Right ventricle myocardium inferior (tissue), 1 donor: ENCODE results near the gene RILP. TPM values are rescaled to one million over a fixed set of nuclear protein-coding genes. Genes with fewer than 3 reads are reported as not detected.
A peak's percentile ranks its signal among the peaks of the same experiment; 100 is the strongest.

Experiments used
- ATAC-seq: fragments of 200-7000 bp; cut with Tn5 transposase; one replicate; pipeline ENCODE4 v1.9.1; 2020; ENCODE audit warnings: mild to moderate bottlenecking, moderate library complexity
- DNase-seq: peaks from one replicate; pipeline ENCODE4 v3.0.0; 2021; ENCODE audit errors: missing footprints
- intact Hi-C: fragments of 100-400 bp; cut with DNase I; formaldehyde crosslinking; loops from one replicate; pipeline ENCODE4 v1.11.0; 2022
- total RNA-seq: library from RNA; stranded (reverse); fragmentation: NEBNext Ultra II Directional; extraction: Animal tissue kit (Norgen Biotek cat#: 25700); gene quantifications from one replicate; pipeline ENCODE4 v1.2.1, GENCODE V29; 2021
- donor health status: DM: no; HTN: yes; CAD: no; lungs with severe emphysema.

Gene RILP
- total RNA-seq, 1 donor from 2014 or later: 73.0 TPM

DNA sequence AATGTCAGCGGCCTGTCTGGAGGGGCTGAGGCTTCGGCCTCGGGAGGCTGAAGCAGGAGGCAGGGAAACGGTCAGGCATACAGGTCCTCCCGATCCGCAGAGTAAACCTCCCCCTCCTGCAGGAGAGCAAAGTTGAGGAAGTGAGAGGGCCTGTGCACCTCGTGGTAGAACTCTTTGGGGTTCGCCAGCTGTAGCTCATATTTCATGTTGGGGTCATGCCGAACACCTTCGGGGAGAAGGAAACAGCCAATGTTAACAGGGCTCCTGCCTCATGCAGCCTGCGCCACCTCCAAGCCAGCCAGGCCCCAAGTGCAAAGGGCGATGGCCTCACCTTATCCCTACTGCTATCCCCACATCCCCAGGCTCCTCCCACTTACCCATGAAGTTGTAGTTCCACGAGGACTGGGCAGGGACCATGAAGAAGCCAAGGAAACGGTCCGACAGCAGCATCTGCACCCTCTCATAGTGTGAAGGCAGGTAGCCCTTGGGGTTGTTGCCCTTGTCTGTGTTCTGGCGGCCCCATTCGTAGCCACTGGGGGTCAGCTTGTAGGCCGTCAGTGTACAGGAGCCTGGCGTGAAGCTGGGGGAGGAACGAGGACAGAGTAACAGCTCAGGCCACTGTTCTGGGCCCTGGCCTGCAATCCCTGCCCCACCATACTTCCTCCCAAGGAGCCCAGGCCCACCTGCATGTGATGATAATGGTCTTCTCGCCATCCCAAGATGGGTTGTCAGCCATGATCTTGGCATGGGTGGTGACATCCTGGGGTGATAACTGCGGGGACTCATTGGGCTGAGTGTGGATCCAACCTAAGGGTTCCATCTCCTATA is 1.3 kb upstream of the RILP start:
- no peak for ATAC-seq
- no peak for DNase-seq
- intact Hi-C loops: no loop called here

DNA sequence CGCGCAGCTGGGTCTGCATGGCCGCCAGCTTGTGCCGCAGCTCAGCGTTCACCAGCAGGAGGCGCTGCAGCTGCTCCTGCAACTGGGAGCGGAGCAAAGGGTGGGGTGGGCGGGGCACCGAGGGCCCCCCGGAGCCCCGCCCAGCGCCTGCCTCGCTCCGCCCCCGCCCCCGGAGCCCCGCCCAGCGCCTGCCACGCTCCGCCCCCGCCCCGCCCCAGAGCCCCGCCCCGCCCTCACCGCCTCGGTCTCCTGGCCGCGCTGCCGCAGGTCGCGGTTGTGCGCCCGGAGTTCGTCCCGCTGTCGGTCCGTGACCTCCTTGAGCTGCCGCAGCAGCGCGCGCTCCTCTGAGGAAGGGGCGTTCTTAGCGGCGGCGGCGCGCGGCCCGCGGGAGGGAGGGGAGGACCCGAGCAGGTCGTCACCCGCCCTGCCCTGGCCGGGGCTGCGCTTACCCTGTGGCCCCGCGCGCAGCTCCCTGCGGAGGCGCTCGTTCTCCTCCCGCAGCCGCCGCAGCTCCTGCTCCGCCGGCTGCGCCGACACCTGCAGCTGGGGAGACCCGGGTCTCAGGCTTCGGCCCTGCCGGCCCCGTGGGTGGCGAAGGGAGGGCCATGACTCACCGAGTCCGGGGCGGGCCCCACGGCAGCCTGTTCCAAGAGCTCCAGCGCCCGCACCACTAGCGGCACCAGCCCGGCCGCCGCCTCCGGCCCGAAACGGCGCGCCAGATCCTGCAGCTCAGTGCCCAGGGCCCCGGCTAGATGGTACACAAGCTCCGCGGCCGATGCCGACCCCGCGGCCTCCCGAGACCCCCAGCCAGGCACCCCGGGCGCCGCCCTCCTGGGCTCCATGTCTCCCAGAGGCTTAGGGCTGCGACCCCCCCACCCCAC is 463 bp downstream of the RILP start:
- DNase-seq (peak; percentile 98), ATAC-seq (peak; percentile 65)
- intact Hi-C loops: loop anchor here (1.0 to 5.0 kb wide), 4 partner anchors 66 to 392 kb away; partner anchors contain the start of gene CRK

DNA sequence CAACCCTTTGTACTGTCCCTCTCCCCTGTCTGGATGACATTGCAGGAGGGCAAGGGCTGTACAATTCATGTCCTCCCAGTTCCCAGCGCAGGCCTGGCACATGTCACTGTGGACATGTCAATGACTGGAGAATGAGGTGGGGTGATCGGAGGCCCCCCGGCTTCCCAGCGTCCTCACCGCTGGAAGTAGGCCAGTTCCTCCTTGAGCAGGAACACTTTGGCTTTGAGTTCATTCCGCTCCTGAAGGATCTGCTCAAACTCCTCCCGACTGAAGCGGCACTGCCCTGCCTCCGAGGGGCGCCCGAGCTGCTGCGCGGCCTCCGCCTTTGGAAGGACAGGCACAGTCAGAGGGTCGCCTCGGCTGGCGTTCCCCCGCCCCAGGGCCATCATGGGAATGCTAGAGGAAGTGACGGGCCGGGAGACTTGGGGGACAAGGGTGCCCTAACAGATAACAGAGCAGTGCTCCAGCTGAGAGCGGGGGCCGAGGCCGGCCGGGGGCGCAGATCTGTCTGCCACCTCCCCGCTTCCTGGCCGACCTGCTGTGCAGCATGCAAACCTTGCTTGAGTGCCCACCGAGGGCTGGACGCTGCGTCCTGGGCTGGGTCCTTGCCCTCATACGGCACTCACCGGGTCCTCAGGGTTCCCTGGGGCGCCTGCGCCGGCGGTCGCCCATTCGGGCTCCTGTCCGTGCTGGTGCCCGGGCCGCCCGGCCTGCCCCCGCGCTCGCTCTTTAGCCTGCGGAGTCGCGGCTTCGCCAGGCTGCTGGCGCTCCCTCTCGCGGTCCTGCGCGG is 1.3 kb downstream of the RILP start:
- ATAC-seq: peak; percentile 4

DNA sequence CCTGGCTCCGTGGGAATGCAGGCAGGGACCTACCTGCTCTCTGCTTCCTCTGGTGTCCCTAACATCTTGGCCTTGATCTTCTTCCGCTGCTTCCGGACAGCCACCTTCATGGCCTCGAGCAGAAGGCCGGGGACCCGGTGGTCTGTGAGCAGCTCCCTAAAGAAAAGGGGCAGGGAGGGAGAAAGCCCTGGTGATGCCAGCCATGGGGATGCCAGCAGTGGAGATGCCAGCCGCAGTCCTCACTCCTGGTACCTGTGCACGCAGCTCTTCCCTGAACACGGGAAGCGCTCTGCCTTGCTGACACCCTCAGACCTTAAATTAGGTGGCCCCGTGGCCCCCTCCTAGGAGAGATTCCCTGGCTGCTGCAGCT is 1.9 kb downstream of the RILP start:
- ATAC-seq (no peak), DNase-seq (no peak)
- intact Hi-C loops: loop anchor here (2.0 to 5.0 kb wide), 3 partner anchors 67 to 390 kb away; partner anchors contain the start of gene CRK

More for the DNA sequence above, 1.3 kb downstream of the RILP start:
- intact Hi-C loops: loop anchor here (2.0 to 5.0 kb wide), 3 partner anchors 66 to 391 kb away; partner anchors contain the start of gene CRK
- no peak for DNase-seq

DNA sequence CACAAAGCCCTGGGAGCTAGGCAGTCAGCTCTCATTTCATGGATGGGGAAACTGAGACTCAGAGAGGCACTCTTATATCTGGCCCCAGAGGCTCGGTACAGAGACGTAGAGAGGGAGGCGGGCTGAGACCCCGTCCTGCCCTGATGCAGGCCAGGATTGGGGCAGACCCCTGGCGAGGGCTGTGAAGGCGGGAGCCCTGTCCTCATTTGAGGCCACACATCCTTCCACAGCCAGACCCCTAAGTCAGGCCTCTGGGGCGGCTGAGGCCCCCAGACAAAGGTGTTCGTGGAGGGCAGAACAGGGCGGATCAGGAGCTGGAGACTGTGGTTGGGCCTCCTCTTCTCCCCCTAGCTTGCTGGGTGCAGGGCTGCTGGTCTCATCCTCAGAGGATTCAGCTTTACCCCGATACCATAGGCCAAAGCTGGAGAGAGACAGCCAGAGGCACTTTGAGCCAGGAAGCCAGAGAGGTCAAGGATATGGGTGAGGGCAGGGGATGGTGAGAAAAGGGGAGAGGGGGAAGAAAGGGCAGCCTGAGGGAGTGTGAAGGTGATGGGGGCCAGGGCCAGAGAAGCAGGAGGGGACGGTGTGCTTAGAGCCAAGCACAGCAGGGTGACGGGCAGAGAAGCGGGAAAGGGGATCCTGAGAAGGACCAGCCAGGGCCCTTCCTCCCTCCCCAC is 3.3 kb downstream of the RILP start:
- DNase-seq (no peak), ATAC-seq (no peak)
- intact Hi-C loops: loop anchor here (5.0 kb wide), 2 partner anchors 189 to 389 kb away; partner anchors contain the start of gene CRK

DNA sequence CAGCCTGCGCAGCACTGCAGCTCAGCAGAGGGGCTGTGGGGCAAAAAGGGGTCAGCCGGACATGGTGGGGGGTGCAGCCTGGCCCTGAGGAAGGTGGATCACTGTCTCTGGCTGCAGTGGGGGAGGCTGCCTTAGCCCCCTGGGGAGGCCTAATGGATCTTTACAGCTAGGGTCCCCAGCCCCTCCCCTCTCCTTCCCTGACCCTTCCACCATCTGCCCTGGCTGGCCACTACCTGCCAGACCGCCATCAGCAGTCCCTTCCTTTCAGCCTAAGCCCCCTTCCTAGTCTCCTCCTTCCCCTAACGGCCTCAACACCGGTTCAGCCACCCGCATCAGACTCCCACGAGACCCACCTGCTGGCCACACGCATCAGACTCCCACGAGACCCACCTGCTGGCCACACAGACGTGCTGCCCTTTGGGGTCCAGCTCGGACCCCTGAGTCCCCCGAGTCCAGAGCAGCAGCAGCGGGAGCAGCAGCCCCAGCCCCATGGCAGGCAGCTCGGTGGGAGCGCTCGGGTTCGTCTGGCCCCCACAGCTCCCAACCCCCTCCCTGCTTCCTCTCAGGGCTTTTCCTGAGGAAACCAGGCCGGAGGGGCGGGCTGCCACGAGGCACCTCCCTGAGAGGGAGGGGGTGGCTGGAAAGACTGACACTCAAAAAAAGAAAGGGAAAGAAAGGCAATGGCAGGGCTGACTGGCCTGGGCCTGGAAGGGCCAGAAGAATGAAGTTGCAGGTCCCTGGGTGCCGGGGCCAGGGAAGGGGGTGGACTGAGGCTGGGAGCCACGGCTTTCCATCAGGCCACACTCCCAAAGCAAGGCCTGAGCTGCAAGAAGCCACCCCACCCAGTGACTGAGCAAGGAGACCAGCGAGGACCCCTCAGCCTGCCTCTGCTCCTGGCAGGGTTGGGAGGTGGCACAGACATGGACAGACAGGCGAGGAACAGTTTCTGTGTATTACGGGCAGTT is 4.2 kb downstream of the RILP start, which contains the start of gene SCARF1:
Gene SCARF1 (minus strand): TSS at position 526 of the 965 bp plus-strand sequence. CDS start 35 bp downstream, at position 491.
- ATAC-seq: no peak
- DNase-seq: peak; percentile 84
- intact Hi-C loops: loop anchor here (5.0 kb wide), 2 partner anchors 188 to 388 kb away; partner anchors contain the start of gene CRK

DNA sequence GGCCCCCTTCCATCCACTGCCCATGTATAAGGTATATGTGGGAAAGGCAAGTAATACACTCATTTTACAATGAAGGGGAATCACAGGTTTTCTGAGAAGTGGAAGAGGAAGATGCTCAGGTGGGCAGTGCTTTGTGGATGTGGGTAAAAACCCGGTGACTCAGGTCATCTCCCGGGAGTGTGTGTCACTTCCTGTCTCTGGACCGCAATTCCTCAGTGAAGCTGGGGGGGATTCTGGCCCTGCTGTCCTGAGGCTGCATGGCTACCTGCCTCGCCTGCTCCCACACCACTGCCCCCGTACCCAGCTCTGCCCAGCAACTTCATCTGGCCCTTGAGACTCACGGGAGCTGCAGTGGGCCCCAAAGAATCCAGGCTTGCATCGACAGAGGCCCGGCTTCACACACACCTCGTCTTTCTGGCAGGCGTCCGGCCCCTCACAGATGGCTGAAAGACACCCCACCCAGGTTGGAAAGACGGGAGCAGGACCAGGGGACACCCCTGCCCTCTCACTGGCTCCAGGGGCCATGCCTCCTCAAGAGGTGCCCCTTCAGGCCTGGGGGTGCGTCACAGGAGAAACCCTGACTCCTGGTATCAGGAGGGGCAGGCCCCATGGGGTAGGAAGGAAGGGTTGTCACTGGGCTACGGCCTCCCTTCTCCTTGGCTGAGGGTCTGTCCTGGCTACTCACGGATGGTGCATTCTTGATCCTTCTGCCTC is 5.0 kb downstream of the RILP start:
- intact Hi-C loops: loop anchor here (5.0 kb wide), 2 partner anchors 187 to 387 kb away; partner anchors contain the start of gene CRK

DNA sequence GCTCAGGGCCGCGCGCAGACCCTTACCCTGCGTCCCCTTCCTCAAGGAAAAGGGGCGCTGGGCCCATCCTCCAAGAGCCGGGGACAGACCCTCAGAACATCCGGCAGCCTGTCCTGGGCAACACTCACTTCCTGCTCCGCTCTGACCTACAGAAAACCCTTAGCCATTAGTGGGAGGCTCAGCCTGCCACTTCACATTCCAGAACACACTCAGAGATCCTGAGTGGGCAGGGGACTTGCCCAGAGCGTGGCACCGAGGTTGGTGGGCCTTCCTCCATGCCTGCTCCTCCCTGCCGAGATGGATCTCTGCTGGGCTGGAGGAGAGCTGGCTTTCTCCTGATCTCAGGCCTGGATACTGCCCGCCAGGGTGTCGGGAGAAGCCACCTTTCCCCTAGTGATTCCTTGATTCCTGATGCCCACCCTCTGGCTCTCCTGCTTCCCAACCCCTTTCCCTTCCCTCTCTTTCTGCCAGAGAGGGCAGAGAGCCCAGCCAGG is 5.6 kb downstream of the RILP start:
- DNase-seq (peak; percentile 63), ATAC-seq (peak; percentile 20)
- intact Hi-C loops: no loop called here

More for the DNA sequence above, 5.0 kb downstream of the RILP start:
- peak; percentile 66 for DNase-seq
- ATAC-seq: no peak

DNA sequence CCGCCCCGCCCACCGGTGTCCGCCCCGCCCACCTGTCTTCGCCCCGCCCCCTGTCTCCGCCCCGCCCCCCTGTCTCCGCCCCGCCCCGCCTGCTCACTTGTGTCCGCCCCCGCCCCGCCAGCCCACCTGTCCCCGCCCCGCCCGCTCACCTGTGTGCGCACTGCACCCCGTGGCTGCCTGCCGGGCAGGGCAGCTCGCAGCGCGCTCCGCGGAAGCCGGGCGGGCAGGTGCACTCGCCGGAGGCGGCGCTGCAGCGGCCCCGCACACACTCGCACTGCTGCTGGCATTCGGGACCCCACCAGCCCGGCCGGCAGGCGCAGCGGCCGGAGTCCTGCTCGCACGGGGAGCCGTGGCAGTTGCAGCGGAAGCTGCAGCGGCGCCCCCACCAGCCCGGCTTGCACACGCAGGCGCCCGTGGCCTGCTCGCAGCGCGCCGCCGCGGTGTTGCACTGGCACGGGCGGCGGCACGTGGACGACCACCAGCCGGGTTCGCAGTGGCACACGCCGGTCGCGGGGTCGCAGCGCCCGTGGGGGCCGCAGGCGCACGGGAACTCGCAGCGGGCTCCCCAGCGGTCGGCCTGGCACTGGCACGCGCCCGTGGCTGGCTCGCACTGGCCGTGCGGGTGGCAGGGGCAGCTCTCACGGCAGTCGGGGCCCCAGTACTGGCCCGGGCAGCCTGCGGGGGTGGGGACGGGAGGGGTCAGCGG is 6.2 kb downstream of the RILP start:
- intact Hi-C loops: no loop called here
- DNase-seq (peak; percentile 73), ATAC-seq (no peak)

DNA sequence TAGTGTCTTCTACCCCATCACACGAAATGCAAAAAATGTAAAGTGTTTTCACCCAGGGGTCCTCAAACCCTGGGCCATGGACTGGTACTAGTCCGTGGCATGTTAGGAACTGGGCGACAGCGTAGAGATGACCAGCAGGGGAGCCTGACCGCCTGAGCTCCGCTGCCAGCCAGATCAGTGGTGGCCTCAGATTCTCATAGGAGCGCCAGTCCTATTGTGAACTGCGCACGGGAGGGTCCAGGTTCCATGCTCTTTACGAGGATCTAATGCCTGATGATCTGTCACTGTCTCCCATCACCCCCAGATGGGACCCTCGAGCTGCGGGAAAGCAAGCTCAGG is 8.6 kb downstream of the RILP start:
- intact Hi-C loops: no loop called here
- ATAC-seq (no peak), DNase-seq (peak; percentile 37)

DNA sequence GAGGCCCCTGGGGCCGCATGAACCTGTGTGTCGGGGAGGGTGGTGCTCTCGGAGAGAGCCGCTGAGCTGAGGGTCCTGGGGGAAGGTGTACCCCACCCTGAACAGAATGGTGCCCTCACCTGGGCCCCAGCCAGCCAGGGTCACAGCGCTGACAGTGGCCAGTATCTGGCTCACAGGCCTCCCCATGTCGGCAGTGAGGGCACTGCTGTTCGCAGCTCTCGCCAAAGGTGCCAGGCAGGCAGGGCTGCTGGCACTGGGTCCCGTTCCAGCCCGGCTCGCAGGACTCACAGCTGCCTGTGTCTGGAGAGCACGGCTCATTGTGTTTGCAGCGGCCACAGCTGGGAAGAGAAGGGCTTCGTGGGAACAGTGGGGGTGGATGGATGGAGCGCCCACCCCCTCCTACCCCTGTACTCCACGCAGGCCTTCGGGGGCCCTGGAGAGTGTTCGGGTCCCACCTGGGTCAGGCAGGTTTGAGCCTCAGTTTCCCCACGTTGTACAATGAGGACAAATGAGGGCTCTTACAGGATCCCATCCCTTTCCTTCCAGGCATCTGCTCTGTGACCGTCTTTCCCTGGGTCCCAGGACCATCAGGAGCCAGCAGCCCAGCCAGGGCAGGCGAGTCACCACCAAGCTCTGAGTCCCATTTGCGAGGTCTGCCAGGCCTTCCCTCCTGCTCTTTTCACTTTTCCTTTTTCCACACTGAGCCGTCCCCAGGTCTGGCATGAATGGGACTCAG is 9.2 kb downstream of the RILP start:
- ATAC-seq (peak; percentile 35), DNase-seq (peak; percentile 65)
- intact Hi-C loops: no loop called here

DNA sequence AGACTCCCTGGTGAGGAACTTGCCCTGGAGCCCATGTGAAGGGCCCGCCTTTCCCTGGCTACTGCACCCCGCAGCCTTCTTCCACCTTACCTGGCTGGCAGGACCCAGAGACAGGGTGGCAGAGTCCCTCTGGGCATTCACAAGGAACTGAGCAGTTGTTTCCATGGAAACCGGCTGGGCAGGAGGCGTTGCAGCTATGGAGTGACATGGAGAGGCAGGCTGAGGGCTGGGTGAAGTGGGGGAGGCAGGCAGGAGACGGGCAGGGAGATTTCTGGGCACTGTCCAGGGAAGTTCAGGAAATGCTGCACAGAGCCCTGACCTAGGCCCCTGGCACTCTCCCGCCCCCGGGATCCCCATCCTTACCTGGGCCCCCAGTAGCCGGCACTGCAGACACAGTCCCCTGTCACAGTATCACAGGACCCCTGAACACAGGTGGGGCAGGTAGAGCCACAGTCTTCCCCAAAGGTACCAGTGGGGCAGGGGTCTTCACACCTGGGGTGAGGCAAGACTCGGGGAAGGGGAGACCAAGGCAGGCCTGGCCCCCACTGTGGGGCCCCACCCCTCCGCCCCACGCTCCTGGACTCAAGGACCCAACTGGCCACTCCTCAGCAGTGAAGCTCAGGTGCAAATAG is 10.0 kb downstream of the RILP start:
- intact Hi-C loops: no loop called here
- DNase-seq (peak; percentile 30), ATAC-seq (no peak)

DNA sequence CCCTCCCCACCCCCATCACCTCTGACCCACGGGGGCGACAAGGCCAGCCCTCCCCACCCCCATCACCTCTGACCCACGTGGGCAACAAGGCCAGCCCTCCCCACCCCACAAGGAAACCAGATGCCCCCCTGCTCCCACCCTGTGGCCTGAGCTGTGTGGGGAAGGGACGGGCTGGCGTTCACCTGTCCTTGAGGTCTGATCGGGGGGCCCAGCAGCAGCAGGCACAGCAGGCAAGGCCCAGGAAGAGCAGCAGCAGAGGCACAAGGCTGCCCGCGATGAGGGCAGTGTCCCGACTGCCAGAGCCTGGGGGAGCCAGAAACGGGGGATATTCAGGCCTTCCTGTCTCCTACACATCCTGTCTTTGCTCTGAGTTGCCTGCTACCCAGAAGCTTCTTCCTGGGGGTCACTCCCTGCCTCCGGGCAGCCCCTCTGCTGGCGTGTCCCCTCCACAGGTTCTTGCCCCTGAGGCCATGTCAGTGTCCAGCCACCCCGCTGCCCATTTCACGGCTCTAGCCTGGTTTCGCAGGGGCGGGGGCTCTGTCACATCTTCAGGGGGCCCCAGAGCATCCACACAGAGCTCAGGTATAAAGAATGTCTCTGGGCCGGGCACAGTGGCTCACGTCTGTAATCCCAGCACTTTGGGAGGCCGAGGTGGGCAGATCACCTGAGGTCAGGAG is 10.9 kb downstream of the RILP start:
- intact Hi-C loops: no loop called here
- ATAC-seq: no peak

DNA sequence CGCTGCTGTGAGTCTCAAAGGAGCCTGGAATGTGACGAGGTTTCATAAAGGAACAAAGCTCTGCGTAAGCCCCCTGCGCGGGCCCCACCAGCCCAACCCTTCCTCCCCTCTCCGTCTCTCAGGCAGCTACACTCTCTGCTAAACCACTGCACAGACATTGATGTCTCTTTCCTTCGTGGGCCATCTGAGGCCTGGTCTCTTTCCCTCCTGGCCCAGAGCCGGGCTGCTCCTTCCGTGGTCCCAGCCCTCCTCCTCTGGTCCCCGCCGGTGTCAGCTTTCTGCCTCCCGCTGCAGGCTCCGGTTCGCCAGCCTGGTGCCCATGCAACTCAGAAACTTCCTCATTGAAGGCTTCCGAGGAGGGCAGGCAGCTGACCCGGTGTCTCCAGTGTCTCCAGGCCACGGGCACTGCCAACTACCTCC is 11.5 kb downstream of the RILP start:
- peak; percentile 62 for DNase-seq
- ATAC-seq: no peak
- intact Hi-C loops: no loop called here

More for the DNA sequence above, 10.9 kb downstream of the RILP start:
- peak; percentile 39 for DNase-seq
